GM18867 (cell line): Measurements from ENCODE around the gene TBCCD1.

Experiments used
- ATAC-seq: cut with Tn5 transposase; IDR thresholded peaks from one replicate; pipeline ENCODE4 v1.9.1; 2021; ENCODE audit warnings: mild to moderate bottlenecking, moderate library complexity; ENCODE audit not compliant: unreplicated experiment

Gene TBCCD1

GRCh38 chr3:186567072-186567921 lies at the start of gene TBCCD1:
Gene TBCCD1, minus strand, starts transcription at chr3:186567339. Its CDS starts 3,010 bp downstream, at chr3:186564329.
- ATAC-seq, result peak; percentile 50

- no peak for ATAC-seq
Observed at GRCh38 chr3:186616299-186616617, 49.1 kb upstream of the TBCCD1 start.

GRCh38 chr3:186614597-186615483 lies 47.7 kb upstream of the TBCCD1 start:
- ATAC-seq, result peak; percentile 63

GRCh38 chr3:186614266-186614596 lies 47.1 kb upstream of the TBCCD1 start:
- ATAC-seq, result no peak

- no peak for ATAC-seq
Observed at GRCh38 chr3:186613637-186614265, 46.6 kb upstream of the TBCCD1 start.

GRCh38 chr3:186612721-186613636 lies 45.8 kb upstream of the TBCCD1 start, which contains the start of gene AHSG:
Gene AHSG, plus strand, starts transcription at chr3:186613060. Its CDS starts 82 bp downstream, at chr3:186613142.
- ATAC-seq, result no peak

GRCh38 chr3:186612065-186612464 lies 44.9 kb upstream of the TBCCD1 start:
- no peak for ATAC-seq

- ATAC-seq, result no peak
Observed at GRCh38 chr3:186609247-186609868, 42.2 kb upstream of the TBCCD1 start.

- no peak for ATAC-seq
Observed at GRCh38 chr3:186608624-186609215, 41.6 kb upstream of the TBCCD1 start.

GRCh38 chr3:186605561-186606545 lies 38.7 kb upstream of the TBCCD1 start:
- ATAC-seq, result no peak

- ATAC-seq, result no peak
Observed at GRCh38 chr3:186605078-186605477, 37.9 kb upstream of the TBCCD1 start.

GRCh38 chr3:186603159-186603558 lies 36.0 kb upstream of the TBCCD1 start:
- ATAC-seq, result no peak

- no peak for ATAC-seq
Observed at GRCh38 chr3:186600896-186601295, 33.8 kb upstream of the TBCCD1 start.

- no peak for ATAC-seq
Observed at GRCh38 chr3:186599785-186600166, 32.6 kb upstream of the TBCCD1 start.

GRCh38 chr3:186599142-186599784 lies 32.1 kb upstream of the TBCCD1 start:
- ATAC-seq, result no peak

GRCh38 chr3:186598794-186599141 lies 31.6 kb upstream of the TBCCD1 start:
- no peak for ATAC-seq

GRCh38 chr3:186598108-186598784 lies 31.1 kb upstream of the TBCCD1 start:
- ATAC-seq, result no peak
